Measurements from ENCODE around the gene SRRM4. TPM values are rescaled to one million over a fixed set of nuclear protein-coding genes. Genes with fewer than 3 reads are reported as not detected.

The SRRM4 gene
- total RNA-seq, 1 experiment from 2014 or later: not detected

- in situ Hi-C loops (cut with HindIII; ENCODE audit: low sequenced_read_pairs): no loop called here
Observed at GRCh38 chr12:119060847-119061796, 79.8 kb downstream of the SRRM4 start.

DNA sequence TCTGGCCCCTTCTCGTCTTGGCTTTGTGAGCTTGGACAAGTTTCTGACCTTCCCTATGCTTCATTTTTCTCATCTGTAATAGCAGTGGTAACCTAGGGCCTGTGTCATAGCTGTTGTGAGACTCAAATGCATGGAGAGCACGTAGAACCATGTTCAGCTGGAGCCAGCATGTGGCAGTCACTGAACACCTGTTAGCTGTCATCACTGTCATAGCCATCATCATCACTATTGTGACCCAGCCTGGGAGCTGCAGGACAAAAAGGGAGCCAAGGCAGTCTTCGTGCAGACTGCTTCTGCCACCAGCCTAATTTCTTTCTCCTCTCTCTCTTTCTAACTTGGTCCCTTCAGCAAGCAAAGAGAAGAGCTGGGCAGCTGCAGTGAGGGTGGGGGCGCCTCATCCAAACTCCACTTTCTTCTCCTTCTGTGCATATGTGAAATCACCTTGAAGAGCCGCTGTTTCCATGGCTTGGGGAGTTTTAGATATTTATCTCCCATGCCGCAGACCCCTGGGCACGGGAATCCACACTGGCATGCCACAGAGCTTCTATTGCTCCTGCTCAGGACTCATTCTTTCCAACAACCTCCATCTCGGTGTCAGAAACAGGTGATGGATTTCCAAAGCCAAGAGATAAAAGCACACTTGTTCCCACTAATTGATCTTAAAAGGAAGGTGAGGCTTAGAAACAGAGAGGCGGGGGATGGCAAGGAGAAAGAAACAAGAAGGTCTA, 87.0 kb downstream of the SRRM4 start:
- DNase-seq (ENCODE audit: low spot score): peak; percentile 59
- in situ Hi-C loops (cut with HindIII; ENCODE audit: low sequenced_read_pairs): no loop called here

More at GRCh38 chr12:119060847-119061796, 79.8 kb downstream of the SRRM4 start:
- DNase-seq (ENCODE audit: low spot score): peak; percentile 41

DNA sequence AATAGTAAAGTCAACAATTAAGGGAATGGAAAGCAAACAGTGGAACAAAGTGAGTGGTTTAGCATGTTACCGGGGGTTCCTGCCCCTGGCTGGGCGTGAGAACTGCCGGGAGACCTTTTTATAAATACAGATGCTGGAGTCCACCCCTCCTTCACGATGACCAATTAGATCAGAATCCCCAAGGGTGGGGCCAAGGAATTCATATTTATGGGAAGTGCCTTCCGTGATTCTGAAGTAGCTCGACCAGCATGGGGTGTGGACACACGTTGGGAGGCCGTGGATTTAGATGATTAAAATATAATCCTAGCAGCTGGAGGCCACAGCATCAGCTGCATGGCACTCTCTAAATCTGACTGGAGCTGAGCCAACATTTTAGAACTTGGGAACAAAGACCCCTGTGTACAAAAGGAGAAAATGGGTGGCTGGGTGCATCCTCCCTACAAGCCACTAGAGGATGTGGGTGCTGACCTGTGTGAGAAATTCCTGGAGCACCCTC, 87.9 kb downstream of the SRRM4 start:
- in situ Hi-C loops (cut with HindIII; ENCODE audit: low sequenced_read_pairs): no loop called here
- DNase-seq (ENCODE audit: low spot score): no peak

- no peak for DNase-seq (ENCODE audit: low spot score)
- in situ Hi-C loops (cut with HindIII; ENCODE audit: low sequenced_read_pairs): no loop called here
Observed at GRCh38 chr12:119071176-119071575, 89.8 kb downstream of the SRRM4 start.

GRCh38 chr12:119071638-119072231, 90.4 kb downstream of the SRRM4 start:
- in situ Hi-C loops (cut with HindIII; ENCODE audit: low sequenced_read_pairs): no loop called here
- DNase-seq (ENCODE audit: low spot score): no peak

- in situ Hi-C loops (cut with HindIII; ENCODE audit: low sequenced_read_pairs): no loop called here
- no peak for DNase-seq (ENCODE audit: low spot score)
Observed at GRCh38 chr12:119072440-119072839, 91.1 kb downstream of the SRRM4 start.

- no peak for DNase-seq (ENCODE audit: low spot score)
- in situ Hi-C loops (cut with HindIII; ENCODE audit: low sequenced_read_pairs): no loop called here
Observed at GRCh38 chr12:119075222-119075787, 94.0 kb downstream of the SRRM4 start.

GRCh38 chr12:119075918-119076317, 94.6 kb downstream of the SRRM4 start:
- in situ Hi-C loops (cut with HindIII; ENCODE audit: low sequenced_read_pairs): no loop called here
- no peak for DNase-seq (ENCODE audit: low spot score)

DNA sequence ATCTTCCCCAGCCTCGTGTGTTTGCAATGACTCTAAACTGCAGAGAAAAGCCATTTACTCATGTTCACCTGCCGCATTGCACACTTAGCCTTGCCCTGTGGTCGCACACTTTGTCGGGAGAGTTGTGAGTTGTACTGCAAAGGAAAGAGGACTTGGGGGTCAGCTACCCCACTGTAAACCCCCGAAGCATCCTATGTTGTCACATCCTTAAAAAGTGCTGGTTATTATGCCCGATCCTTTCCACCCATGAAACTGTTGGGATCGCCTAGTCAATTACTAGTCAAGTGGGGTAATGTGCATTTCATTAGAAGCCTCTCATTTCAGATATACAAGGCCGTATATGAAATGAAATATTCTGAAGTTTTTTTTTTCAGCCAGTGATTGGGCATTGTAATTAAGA, 98.2 kb downstream of the SRRM4 start:
- DNase-seq (ENCODE audit: low spot score): no peak
- in situ Hi-C loops (cut with HindIII; ENCODE audit: low sequenced_read_pairs): no loop called here

DNA sequence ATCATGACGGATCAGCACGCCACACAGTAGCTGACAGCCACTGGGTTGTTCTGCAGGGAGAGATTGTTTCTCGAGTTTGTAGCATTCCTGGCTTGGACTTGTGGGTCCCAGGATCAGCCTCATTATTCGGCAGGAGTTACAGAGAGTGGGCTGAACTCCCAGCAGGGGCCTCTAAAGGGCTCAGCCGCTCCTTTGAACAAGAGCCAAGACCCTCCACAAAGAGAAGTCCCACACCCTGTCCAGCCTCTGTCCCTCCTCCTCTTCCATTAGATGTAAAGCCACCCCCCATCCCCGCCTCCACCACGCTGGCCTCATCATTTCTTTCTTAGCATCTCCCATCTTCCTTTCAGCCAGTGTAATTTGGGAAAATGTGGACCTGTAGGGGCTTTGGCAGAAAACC, 100.7 kb downstream of the SRRM4 start:
- in situ Hi-C loops (cut with HindIII; ENCODE audit: low sequenced_read_pairs): no loop called here
- DNase-seq (ENCODE audit: low spot score): no peak

DNA sequence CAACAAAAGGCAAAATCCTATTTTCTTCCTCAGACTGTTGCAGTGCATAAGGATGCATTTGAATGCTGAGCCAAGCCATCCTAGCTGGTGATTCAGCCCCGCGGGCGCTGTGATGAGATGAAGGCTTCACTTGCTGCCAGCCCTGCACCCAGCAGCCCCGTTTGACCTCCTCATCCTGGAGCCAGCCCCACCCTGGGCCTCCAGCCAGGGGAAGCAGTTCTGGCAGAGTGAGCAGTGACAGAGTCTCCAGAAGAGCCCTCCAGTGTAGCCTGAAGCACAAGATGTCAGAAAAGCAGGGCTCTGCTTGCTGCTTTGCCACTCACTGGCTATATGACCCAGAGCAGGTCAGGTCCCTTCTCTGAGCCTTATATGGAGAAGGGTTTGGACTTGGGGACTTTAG, 101.2 kb downstream of the SRRM4 start:
- in situ Hi-C loops (cut with HindIII; ENCODE audit: low sequenced_read_pairs): no loop called here
- peak; percentile 90 for DNase-seq (ENCODE audit: low spot score)

- in situ Hi-C loops (cut with HindIII; ENCODE audit: low sequenced_read_pairs): no loop called here
- no peak for DNase-seq (ENCODE audit: low spot score)
Observed at GRCh38 chr12:119088685-119089379, 107.5 kb downstream of the SRRM4 start.

DNA sequence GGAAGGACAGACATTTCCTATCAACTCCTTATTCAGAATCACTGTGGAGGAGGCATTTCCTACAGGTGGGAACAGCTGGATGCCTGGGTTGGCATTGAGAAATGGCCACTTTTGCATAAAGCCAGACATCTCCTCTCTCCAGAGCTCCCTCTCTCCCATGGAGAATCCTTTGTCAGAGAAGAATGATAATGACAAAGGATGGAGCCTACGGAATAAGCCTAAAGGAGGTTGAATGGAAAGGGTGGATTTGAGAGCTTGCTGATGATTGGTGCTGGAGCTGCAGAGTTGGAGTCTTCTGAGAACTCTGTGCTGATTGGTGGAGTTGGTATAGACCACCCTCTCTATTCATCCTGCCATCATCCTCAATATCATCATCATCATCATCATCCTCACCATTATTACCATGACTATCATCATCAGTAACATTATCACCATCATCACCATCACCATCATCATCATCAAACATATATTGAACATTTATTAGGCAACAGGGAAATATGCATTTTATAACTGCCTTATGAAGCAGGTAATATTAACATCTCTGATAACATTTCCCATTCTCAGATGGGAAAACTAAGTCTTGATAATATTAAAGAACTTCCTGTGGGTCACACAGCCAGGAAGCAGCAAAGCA, 108.2 kb downstream of the SRRM4 start:
- in situ Hi-C loops (cut with HindIII; ENCODE audit: low sequenced_read_pairs): no loop called here
- no peak for DNase-seq (ENCODE audit: low spot score)

- in situ Hi-C loops (cut with HindIII; ENCODE audit: low sequenced_read_pairs): no loop called here
- no peak for DNase-seq (ENCODE audit: low spot score)
Observed at GRCh38 chr12:119090276-119090675, 108.9 kb downstream of the SRRM4 start.

DNA sequence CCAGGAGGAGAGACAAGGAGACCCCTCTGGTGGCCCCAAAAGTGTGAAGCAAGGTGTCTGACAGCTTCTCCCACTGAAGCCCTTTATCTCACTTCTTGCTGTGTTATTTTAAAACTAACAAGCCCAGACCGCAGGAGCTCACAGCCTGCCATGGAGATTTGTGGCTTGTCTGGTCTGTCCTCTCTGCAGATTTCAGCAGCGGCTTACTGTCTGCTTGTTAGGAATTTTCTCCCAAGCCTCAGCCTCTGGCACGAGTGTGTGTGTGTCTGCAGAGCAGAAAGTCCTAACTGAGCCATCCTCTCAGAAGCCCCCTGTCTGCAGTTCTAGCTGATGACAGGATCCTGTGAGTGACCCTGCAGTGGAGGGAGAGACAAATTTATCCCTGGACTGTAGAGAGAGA, 109.5 kb downstream of the SRRM4 start:
- no peak for DNase-seq (ENCODE audit: low spot score)
- in situ Hi-C loops (cut with HindIII; ENCODE audit: low sequenced_read_pairs): no loop called here

- in situ Hi-C loops (cut with HindIII; ENCODE audit: low sequenced_read_pairs): no loop called here
- DNase-seq (ENCODE audit: low spot score): peak; percentile 48
Observed at GRCh38 chr12:119096429-119097202, 115.3 kb downstream of the SRRM4 start.

- no peak for DNase-seq (ENCODE audit: low spot score)
- in situ Hi-C loops (cut with HindIII; ENCODE audit: low sequenced_read_pairs): no loop called here
Observed at GRCh38 chr12:119100933-119101332, 119.6 kb downstream of the SRRM4 start.

- no peak for DNase-seq (ENCODE audit: low spot score)
- in situ Hi-C loops (cut with HindIII; ENCODE audit: low sequenced_read_pairs): no loop called here
Observed at GRCh38 chr12:119102274-119102673, 120.9 kb downstream of the SRRM4 start.

Measured in G401 (cell line).